ENCODE data around the gene GADD45G.

GADD45G gene

DNA sequence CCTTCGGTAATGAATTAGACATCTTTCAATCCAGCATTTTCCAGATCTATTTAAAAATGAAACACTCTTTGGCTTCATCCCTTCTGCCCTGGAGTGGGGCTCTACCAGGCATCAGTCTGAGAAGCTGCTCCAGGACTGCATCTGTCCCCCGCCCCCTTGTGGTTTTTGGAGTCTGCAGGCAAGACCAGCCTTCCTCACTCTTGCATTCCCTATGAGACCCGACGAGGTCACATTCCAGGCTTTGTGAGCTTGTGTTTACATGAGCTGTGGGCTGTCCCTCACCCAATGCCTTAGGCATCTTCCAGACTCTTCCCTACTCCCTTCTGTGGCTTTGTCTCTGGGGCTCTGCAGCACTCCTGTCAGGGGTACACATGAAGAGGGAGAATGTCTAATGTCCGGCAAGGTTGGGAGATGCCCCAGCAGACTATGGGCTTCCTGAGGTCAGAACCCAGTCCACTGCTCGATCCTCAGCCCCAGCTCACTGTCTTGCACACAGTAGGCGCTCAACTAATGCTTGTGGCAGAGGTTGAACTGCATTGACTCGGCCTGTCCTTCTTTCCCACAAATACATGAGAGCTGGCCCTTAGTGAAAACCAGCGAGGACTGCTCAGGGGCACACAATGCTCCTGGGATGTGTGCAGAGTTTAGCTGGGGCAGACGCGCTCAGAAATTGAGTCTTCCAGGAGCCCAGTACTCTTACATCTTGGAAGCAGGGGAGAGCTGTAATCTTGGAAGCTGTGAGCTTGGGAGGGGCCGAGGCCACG, 11.7 kb upstream of the GADD45G start:
- no peak for DNase-seq

DNA sequence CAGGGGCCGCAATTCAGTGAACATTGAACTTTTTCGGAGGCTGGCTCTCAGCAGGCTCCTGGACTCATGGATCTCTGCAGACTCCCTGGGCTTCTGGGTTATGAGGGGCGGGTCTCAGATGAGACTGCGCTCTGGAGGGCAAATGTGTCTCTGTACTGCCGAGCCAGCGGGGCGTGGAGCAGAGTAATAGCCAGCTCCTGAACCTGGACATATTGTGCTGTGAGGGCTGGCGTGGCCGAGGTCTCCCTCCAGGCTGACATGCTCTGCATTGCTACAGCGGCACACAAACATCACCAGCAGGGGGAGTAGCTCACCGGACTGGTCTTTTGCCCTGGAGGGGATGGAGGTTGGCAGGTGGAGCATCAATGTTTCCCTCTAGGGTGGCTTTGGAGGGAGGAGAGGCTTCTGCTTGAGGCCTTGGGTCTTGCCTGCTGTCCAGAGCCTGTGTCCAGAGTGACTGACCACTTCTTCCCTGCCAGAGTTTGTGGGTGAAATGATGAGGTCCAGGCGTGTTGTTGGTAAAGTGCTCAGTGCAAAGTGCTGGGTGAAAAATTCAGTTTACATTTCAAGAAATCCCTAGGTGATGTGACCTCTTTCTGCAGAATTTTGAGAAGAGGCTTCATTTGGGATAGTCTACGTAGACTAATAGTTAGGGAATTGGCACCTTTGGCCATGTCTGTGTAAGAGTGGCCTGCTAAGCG, 10.9 kb upstream of the GADD45G start:
- no peak for DNase-seq

DNA sequence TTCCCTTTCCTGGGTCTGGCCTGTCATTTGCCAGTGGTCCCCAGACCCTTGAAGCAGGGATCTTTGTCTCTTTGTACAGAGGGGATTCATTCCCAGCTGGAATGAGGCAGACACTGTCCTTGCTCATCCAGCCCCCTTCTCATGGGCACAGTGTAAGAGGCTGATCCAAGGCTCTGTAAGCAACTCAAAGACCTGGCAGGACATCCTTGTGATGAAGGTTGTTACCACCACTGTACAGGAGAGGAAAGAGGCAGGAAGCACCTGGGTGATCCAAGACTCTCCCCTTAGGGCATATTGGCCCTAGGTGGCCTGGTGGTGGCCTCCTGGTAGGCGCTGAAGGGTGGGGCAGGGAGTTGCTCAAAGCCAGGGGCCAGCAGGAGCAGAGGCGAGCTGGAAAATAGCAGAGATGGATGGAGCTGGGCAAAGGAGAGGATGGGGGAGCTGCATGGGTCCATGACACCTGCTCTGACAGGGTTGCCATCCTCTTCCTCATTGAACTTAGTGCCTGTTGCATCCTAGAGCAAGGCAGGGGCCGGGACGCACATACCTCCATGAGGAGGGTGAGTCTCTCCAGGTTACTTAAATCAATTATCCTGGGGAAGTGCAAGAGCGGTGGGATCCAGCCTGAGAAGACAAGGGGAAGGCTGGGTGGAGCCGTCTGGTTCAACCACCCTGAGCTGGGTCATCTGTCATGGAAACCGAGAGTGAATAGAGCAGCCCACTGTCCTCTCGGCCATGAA, 9.8 kb upstream of the GADD45G start:
- no peak for DNase-seq

DNA sequence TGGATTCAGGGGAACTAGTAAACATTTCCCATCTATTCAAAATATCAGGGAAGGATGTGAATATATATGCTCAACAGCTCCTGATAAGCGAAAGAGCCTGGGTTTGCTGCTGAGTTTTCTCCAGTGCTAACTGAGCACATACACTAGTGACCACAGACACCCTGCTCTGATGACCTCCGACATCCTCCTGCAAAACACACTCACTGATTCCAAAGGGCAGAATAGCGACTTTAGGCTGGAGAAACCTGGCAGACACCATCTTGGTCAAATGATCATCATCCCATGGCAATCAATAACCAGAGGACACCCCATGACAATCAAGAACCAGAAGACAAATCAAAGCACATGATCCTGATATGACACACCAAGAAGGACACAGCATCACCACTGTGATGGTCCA, 9.2 kb upstream of the GADD45G start:
- no peak for DNase-seq

DNA sequence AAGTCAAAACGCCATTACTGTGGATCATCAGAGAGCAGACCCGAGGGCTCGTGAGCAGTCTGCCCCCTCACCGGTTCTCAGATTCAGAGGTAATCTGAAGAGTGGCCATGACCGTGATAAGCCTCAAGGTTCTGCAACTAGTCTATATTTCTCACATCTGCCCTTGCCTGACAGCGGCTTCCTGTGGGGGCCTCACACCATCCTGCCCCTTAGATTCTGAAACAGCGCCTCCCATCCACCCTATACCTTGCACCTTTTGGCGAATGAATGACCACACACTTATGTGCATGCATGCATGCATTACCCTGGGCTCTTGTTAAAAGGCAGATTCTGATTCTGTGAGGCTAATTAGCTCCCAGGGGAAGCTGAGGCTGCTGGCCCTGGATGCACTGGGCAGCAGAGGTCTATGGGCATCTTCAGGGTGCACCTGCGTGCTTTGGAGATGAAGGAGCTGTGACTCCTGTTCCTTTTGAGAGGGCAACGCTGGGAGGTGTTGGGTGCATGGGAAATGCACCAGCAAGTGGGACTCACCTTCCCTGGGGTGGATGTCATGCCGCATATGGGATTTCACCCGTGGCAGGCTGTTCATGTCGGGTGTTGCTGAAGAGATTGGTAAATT, 7.8 kb upstream of the GADD45G start:
- DNase-seq = no peak

DNA sequence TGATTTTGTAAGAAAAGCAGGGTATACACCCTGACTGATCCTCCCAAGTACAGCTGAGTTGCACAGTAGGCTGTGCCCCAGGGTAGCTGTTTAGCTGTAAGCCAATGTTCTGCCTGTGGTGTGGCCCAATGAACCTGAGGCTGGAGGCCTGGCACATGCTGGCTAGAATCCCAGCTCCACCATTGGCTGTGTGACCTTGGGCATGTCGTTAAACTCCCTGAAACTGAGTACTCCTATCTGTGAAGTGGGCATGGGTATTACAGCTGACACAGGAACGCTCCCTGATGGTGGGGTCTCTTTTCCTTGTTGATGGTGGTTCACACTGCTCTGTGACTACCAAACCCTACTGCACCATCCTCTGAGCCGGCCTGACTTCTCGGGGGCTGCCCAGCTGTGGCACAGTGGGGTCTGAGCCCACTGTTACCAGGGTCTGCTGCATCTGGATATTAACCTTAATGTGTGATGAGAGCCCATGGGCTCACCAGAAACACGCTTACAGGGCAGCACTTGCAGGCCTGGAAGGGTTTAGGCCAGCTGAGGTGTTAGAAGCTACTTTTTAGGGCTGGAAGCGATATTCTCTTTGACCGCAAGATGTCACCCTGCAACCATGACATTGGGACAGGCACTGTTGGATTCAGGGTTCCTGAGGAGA, 7.0 kb upstream of the GADD45G start:
- no peak for DNase-seq

DNA sequence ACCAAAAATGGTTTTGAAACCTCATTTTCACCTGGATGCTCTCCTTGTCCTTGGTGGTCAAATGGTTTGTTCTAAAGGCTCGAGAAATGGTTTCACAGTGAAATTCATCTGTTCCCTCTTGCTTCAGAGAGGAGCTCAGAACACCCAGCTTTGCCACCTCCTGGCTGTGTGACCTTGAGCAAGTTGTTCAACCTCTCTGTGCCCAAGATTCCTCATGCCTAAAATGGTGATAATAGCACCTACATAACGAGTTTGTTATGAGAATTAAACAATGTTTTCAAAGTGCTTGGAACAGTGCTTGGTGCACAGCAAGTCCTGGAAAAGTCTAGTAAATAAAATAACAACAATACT, 6.5 kb upstream of the GADD45G start:
- no peak for DNase-seq

DNA sequence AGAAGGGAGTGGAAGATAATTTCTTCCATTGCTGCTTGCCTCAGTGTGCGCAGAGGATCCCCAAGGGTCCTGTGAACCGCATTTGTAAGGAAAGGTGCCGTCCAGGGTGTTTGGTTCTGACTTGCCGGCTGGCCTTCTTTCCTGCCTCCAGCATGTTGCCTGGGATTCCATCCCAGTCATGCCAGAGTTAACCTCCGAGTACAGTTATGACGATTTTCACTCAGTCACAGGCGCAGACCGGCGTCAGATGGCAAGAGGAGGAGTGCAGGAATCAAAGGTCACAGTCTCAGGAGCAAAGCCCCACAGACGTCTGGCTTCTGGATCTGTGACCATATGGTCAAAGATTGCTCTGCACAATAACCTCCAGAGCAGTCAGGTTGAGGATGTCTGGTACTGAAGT, 5.9 kb upstream of the GADD45G start:
- no peak for DNase-seq

DNA sequence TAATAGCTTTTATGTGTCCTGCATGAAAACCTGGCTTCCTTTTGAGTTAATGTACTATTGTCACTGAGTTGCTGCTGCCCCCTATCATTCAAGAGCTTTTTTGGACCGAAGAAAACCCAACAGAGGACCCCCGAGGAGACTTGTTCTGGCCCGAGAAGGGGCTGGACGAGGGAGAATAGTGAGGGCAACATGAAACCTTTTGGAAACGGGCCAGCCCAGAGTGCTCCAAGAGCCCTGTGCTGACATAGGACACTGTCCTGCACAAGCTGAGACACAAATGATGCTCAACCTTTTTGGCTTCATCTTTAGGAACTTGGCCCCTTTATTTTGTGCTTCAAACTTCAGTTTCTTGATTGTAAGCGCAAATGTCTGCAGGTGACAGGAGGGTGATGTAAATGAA, 4.0 kb upstream of the GADD45G start:
- no peak for DNase-seq

DNA sequence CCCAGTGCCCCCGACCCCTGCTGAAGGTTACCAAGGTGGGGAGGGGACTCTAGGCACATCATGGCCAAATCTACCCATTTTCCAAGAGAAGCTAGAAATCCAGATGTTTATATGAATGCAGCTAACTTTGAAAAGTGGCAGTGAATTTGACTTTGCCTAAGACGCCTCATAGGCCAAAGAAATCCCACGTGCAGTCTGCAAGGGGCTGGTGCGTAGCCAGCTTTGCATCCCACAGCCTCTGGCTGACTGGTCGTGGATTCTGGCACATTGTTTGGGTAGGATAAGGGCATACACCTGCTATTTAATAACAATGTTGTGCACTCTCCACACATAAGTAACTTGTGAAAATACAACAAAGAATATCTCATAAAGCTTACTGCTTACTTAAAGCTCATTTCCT, 3.5 kb upstream of the GADD45G start:
- DNase-seq = no peak

DNA sequence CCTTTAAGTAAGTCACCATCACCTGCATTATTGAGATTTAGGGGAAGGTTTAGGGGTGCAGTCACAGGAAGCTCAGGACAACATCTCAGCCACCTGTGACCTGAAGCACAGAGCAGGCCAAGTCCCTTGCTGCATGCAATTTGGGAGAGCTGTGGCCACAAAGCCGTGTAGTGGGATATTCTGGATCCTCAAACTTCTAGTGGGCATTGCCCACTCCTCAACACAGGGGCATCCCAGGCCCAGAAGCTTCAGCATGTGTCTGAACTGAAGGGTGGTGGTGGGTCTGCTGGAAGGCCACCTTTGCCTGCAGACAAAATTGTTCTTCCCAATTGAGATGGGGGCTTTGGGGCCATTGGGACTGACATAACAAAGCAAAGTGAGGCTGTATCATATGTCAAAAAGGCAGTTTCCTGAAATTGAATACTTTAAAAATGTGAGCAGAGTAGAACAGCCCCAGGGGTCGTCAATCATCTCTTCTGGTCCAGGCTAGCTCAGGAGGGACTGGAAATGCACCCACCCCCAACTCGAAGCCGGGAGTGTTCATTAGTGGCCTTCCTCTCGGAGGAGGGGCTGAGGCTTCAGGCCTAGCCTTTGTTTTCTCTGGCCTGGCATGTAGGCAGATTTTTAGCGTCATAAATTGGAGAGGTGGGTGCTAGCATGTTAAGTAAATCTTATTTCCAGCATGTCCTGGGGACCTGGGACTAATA, 2.8 kb upstream of the GADD45G start:
- no peak for DNase-seq

DNA sequence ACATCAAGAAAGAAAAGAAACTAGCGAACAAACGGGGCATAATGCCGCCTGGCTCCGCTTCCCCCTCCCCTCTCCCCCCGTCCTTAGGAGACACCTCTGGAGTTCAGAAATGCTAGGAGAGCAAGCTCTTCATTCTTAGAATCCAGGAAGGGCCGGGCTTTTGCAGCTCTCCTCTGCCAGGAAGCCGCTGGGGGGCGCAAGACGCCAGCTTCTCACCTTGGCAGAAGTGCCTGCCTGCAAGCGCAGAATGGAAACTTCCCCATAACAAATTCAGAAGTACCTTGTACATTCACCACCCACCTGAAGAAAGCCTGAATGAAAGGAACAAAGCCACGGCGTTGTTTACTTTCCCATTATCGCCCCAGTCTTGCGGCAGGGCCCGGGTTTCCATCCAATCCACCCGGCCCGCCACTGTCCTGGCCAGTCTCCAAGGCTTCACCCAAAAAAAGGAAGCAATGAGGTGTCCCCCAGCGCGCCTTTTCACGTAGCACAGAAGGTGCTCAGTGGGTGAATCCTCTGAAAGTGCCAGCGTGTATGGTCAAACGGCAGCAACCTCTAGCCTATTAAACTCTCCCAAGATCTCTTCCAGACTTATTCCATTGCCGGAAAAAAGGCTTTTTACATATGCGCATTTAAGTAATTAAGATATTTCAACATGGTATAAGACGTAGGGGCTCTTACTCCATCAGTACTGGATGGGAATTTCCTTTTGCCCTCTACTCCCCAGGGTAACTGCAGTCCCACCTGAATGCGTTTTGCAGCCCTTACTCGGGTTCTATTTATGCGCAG, 1.6 kb upstream of the GADD45G start:
- peak; percentile 76 for DNase-seq

DNA sequence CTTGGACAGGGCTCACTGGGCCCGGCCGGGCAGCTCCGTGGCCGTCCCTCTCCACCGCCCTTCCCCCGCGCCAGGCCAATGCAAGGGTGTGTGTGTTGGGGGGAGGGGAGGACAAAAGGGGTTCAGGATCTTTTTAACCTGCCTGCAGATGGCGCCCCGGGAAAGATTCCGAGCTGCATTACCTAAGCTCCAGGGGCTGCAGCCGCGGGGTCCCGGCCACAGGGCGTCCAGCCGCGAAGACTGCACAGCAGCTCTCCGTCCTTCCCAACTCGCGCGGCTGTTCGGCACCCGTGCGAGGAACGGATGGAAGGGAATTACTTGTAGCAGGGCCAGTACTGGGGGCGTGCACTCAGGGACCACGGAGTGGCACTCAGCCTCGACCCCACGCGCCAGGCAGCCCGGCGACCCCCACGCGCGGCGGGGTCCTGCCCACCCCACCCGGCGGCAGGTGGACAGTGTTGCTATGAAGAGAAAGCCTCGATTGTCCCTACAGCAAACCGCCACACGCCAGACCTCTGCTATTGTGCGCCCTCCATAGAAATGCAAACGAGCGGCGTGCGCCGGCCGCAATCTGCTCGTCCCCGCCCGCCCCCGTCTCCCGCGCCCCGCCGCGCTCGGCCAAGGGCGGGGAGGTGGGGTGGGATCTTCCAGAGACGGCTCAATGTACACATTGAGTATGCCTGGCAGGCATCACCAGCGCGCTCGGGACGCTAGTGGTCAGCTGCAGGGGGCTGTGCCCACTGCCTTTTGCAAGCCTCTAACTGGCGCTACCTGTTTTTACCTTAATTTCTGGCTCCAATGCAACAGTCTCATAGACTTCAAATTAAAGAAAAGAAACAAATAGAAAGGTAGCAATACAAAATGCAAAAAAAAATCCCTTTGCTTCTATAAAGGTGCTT, 796 bp upstream of the GADD45G start:
- DNase-seq = no peak

DNA sequence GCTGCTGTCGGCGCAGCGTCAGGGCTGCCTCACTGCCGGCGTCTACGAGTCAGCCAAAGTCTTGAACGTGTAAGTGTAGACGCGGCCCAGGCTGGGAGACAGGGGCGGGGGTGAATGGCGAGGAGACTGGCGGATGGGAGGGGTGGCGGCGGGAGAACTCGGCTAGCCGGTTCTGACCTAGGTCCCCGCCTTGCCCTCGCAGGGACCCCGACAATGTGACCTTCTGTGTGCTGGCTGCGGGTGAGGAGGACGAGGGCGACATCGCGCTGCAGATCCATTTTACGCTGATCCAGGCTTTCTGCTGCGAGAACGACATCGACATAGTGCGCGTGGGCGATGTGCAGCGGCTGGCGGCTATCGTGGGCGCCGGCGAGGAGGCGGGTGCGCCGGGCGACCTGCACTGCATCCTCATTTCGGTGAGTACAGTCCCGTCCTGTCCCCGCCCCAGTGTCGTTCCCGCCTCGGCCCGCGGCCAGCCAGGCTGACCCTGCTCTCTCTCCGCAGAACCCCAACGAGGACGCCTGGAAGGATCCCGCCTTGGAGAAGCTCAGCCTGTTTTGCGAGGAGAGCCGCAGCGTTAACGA, 745 bp downstream of the GADD45G start:
- DNase-seq = no peak

DNA sequence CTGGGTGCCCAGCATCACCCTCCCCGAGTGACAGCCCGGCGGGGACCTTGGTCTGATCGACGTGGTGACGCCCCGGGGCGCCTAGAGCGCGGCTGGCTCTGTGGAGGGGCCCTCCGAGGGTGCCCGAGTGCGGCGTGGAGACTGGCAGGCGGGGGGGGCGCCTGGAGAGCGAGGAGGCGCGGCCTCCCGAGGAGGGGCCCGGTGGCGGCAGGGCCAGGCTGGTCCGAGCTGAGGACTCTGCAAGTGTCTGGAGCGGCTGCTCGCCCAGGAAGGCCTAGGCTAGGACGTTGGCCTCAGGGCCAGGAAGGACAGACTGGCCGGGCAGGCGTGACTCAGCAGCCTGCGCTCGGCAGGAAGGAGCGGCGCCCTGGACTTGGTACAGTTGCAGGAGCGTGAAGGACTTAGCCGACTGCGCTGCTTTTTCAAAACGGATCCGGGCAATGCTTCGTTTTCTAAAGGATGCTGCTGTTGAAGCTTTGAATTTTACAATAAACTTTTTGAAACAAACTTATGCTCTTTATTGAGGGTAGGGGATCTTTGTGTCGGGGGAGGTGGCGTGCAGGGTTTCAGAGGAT, 1.3 kb downstream of the GADD45G start:
- DNase-seq = no peak

DNA sequence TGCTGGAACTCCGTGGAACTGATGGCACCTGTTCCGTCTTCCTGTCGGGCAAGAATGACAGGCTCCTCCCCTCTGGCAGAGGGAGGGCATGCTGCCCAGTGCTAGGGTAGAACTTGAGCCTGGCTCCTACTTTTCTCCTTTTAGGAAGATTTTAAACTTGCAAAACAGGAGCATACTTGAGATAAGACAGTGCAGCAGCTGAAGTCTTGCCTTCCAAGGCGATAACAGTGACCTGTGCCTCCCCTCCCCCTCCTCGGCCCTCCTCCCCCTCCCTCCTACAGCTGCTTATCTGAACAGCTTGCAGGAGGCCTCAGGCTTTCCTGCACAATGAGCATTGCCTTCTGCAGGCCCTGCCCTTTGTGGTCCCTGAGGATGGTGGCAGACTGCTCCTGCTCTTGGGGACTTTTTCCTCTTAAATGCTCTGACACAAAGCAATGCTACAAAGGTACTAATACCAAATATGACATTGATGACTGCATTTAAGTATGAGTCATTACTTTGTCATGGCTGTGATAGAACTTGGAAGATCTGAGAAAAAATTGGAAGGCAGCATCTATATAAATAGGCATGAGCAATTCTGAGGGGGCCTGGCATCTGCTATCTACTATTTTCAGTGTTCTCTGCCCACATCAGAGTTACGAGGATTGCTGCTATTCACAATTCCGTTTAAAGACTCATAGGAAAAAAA, 2.0 kb downstream of the GADD45G start:
- DNase-seq = no peak

DNA sequence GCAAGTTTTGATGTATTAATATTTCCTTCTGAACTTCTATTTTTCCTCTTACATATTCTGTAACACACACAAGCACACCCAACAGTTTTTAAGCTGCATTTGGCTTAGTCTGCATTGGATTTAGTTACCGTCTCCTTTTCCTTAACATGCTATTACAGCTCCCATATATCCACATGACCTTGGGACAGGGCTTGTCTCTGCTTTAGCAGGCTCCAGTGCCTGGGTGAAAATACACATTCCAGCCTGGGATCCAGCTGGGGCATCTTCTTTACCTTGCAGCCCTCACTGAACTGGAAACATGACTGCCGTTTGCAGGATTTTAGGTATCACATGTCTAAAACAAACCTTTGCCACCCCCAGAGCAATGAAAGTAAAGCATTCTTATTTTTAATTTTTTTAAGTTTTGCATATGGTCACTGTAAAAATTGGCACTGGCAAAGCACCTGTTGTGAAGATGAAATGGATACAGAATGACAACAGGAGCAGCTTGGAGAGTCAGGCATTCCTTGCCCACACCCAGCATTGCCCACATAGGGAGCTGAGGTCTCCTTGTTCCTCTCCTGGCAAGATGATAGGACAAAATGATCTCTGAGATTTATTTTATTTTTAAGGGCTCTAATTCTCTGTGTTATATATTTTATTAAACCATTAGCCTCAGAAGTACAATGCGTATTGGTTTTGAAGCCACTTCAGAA, 4.0 kb downstream of the GADD45G start:
- DNase-seq = no peak

DNA sequence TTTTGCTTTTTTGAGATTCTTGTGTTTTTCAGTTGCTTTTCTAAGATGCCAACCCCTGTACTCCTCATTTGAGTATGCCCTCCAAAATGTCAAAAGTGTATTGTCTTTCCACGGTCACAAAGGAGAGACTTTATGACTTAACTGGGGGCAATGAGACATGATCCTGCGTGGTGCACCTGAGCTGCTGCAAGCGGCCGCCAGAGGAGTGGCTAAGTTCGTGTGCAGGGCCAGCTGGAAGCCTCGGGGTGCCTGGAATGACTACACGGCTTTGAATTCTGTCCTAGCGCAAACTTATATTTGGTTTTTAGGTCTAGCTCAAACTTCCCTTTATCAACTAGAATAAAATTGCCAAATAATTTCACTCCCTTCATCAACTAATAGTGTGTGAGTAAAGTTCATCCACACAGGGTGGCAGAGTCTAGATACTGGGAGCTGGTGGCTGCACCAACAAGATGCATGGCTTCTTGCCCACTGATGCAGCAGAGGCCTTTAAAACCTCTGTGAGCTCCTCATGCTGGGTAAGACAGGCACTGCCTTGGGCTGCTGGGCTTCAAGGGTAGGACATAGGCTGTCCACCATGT, 4.7 kb downstream of the GADD45G start:
- DNase-seq = no peak
